Neuronal stem cell (in vitro differentiated cells): ENCODE data around the gene HPGDS.

ENCODE experiments used
- DNase-seq: peaks from one replicate; pipeline ENCODE4 v3.0.0-alpha.2; 2013; ENCODE audit warnings: low spot score
- H2AFZ ChIP-seq: one replicate; pipeline ENCODE4 v1.6.1; 2013; ENCODE audit warnings: mild to moderate bottlenecking, low read length, inconsistent platforms
- H2AK5ac ChIP-seq: 2 replicates; pipeline ENCODE4 v1.6.1; 2013; ENCODE audit warnings: low read depth, mild to moderate bottlenecking, inconsistent platforms, low read length, moderate library complexity, mixed read lengths
- H2BK120ac ChIP-seq: 2 replicates; pipeline ENCODE4 v1.6.1; 2013; ENCODE audit warnings: low read depth, mild to moderate bottlenecking, inconsistent platforms, low read length, moderate library complexity, mixed read lengths
- H2BK12ac ChIP-seq: one replicate; pipeline ENCODE4 v1.6.1; 2013; ENCODE audit warnings: low read length, inconsistent platforms
- H2BK15ac ChIP-seq: 2 replicates; pipeline ENCODE4 v1.6.1; 2013; ENCODE audit warnings: mild to moderate bottlenecking, low read length, inconsistent platforms, mixed read lengths
- H2BK5ac ChIP-seq: one replicate; pipeline ENCODE4 v1.6.1; 2013; ENCODE audit warnings: inconsistent platforms, mild to moderate bottlenecking, low read length, moderate library complexity
- H3K14ac ChIP-seq: one replicate; pipeline ENCODE4 v1.6.1; 2013; ENCODE audit warnings: low read length, inconsistent platforms
- H3K18ac ChIP-seq: 2 replicates; pipeline ENCODE4 v1.6.1; 2013; ENCODE audit warnings: low read length, inconsistent platforms
- H3K23ac ChIP-seq: 2 replicates; pipeline ENCODE4 v1.6.1; 2013; ENCODE audit warnings: low read depth, mild to moderate bottlenecking, mixed read lengths, low read length, inconsistent platforms; ENCODE audit not compliant: poor library complexity
- H3K27ac ChIP-seq: replicated peaks from 3 replicates; pipeline ENCODE4 v1.5.1; 2013; ENCODE audit warnings: low read length, inconsistent platforms
- H3K27me3 ChIP-seq, 3 experiments: 2 replicates each; pipeline ENCODE4 v1.6.1; 2013; ENCODE audit warnings: low read length in 3 of 3, mild to moderate bottlenecking in 2 of 3, inconsistent platforms in 1 of 3, low read depth in 1 of 3, mixed read lengths in 1 of 3, moderate library complexity in 1 of 3; ENCODE audit not compliant: control insufficient read depth in 3 of 3, insufficient read depth in 3 of 3
- H3K36me3 ChIP-seq, 2 donors: replicated peaks in 1 of 2; 2 replicates each; pipeline ENCODE4 v1.6.1; 2013; ENCODE audit warnings: low read length in 2 of 2; ENCODE audit not compliant: control insufficient read depth in 2 of 2, insufficient read depth in 2 of 2
- H3K4ac ChIP-seq: 2 replicates; pipeline ENCODE4 v1.6.1; 2013; ENCODE audit warnings: inconsistent platforms, mild to moderate bottlenecking, low read length, moderate library complexity
- H3K4me1 ChIP-seq, 2 donors: 1 replicate in 1 of 2; 2 replicates in 1 of 2; pipeline ENCODE4 v1.6.1; 2013; ENCODE audit warnings: low read length in 2 of 2, low read depth in 1 of 2; ENCODE audit not compliant: control insufficient read depth in 2 of 2, insufficient read depth in 1 of 2
- H3K4me2 ChIP-seq: one replicate; pipeline ENCODE4 v1.6.1; 2013; ENCODE audit warnings: mild to moderate bottlenecking, low read length, inconsistent platforms; ENCODE audit not compliant: insufficient read depth, poor library complexity, severe bottlenecking
- H3K4me3 ChIP-seq, 2 donors: 2 replicates each; pipeline ENCODE4 v1.5.1; 2013; ENCODE audit warnings: low read length in 2 of 2, mild to moderate bottlenecking in 2 of 2, inconsistent platforms in 1 of 2, moderate library complexity in 1 of 2
- H3K79me1 ChIP-seq: one replicate; pipeline ENCODE4 v1.6.1; 2013; ENCODE audit warnings: low read depth, mild to moderate bottlenecking, inconsistent platforms, low read length, moderate library complexity
- H3K9ac ChIP-seq: one replicate; pipeline ENCODE4 v1.6.1; 2013; ENCODE audit warnings: mild to moderate bottlenecking, low read depth, low read length, inconsistent platforms; ENCODE audit not compliant: poor library complexity
- H3K9me3 ChIP-seq, 2 donors: replicated peaks in 1 of 2; 2 replicates each; pipeline versions ENCODE3 to v1.6.1; 2013; ENCODE audit warnings: low read length in 2 of 2, mild to moderate bottlenecking in 2 of 2, inconsistent platforms in 1 of 2, low read depth in 1 of 2, mixed read lengths in 1 of 2, moderate library complexity in 1 of 2; ENCODE audit not compliant: control insufficient read depth in 2 of 2, insufficient read depth in 1 of 2
- H4K8ac ChIP-seq: one replicate; pipeline ENCODE4 v1.6.1; 2013; ENCODE audit warnings: low read depth, mild to moderate bottlenecking, inconsistent platforms, low read length, moderate library complexity
- H4K91ac ChIP-seq: one replicate; pipeline ENCODE4 v1.6.1; 2013; ENCODE audit warnings: low read length, low read depth, mild to moderate bottlenecking, inconsistent platforms; ENCODE audit not compliant: poor library complexity
- WGBS, 2 donors: extraction: QIAGEN DNeasy Blood & Tissue Kit; methylation state at CpG; one replicate each; pipeline ENCODE4 v1.1.7; 2013; ENCODE audit warnings: missing lambda C conversion rate in 2 of 2, mixed read lengths in 1 of 2; ENCODE audit not compliant: insufficient read length in 2 of 2, insufficient replicate concordance in 1 of 2; ENCODE audit errors: extremely low coverage in 2 of 2; 5-methylcytosine and 5-hydroxymethylcytosine counted together

HPGDS gene

DNA sequence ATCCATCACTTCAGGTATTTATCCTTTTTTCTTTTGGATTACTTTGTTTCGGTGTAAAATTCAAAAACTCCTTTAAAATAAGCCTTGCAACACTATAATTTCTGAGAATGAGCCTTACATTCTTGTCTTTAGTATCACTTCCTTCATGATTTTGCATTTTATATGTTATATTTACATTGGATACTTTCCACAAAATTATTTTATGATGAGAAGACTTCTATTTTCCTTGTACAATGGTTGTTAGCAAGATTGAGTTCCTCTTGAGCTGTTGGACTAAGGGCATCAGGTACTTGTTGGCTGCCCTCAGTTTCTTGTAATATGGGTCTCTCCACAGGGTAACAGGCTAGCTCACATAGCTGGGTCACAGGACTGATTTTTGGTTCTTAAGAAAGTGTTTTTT is 22.7 kb upstream of the HPGDS start:
- Histone ChIP-seq H3K9ac (no peak overlapping the region), H3K4ac (no peak overlapping the region), H2BK12ac (no peak overlapping the region), H3K14ac (no peak overlapping the region), H3K4me3 (no peak overlapping the region), H2BK120ac (no peak overlapping the region), H3K18ac (no peak overlapping the region), H3K4me2 (no peak overlapping the region), H2AK5ac (no peak overlapping the region), H2BK5ac (no peak overlapping the region), H4K8ac (no peak overlapping the region), H3K4me1 (no peaks in the 10 kb centered on the region), H3K27ac (no peak overlapping the region), H2BK15ac (no peak overlapping the region), H3K36me3 (no peaks in the 10 kb centered on the region), H2AFZ (no peak overlapping the region), H4K91ac (no peak overlapping the region), H3K23ac (no peak overlapping the region), H3K9me3 (peaks cover 0 to 5% of the 10 kb centered on the region in 2 donors), H3K79me1 (no peaks in the 10 kb centered on the region), H3K27me3 (peaks cover 0 to 4% (median 2%) of the 10 kb centered on the region in 3 experiments)
- no CpG with 5 or more reads among the region's 1 CpG for WGBS, 2 donors
- no peak for DNase-seq

- Histone ChIP-seq H3K4ac (no peak overlapping the region), H3K4me2 (no peak overlapping the region), H3K23ac (no peak overlapping the region), H3K79me1 (no peaks in the 10 kb centered on the region), H2BK120ac (no peak overlapping the region), H3K4me1 (no peaks in the 10 kb centered on the region), H3K9me3 (peaks cover 0 to 5% of the 10 kb centered on the region in 2 donors), H3K27ac (no peak overlapping the region), H4K8ac (no peak overlapping the region), H3K27me3 (peaks cover 0 to 4% (median 2%) of the 10 kb centered on the region in 3 experiments), H2BK5ac (no peak overlapping the region), H2AK5ac (no peak overlapping the region), H4K91ac (no peak overlapping the region), H3K14ac (no peak overlapping the region), H2BK15ac (no peak overlapping the region), H3K9ac (no peak overlapping the region), H3K36me3 (no peaks in the 10 kb centered on the region), H3K18ac (no peak overlapping the region), H2BK12ac (no peak overlapping the region), H3K4me3 (no peak overlapping the region), H2AFZ (no peak overlapping the region)
- DNase-seq, result no peak
- no CpG with 5 or more reads among the region's 4 CpGs for WGBS, 2 donors
These were observed 21.9 kb upstream of the HPGDS start for GRCh38 chr4:94364527-94364926.

GRCh38 chr4:94363136-94363655 is 20.6 kb upstream of the HPGDS start:
- Histone ChIP-seq H3K18ac (no peak overlapping the region), H2BK120ac (no peak overlapping the region), H3K4me3 (no peak overlapping the region), H3K14ac (no peak overlapping the region), H2AK5ac (no peak overlapping the region), H3K36me3 (no peaks in the 10 kb centered on the region), H4K8ac (no peak overlapping the region), H2BK12ac (no peak overlapping the region), H2AFZ (no peak overlapping the region), H2BK5ac (no peak overlapping the region), H3K9ac (no peak overlapping the region), H3K4ac (no peak overlapping the region), H3K4me2 (no peak overlapping the region), H3K79me1 (no peaks in the 10 kb centered on the region), H4K91ac (no peak overlapping the region), H2BK15ac (no peak overlapping the region), H3K4me1 (no peaks in the 10 kb centered on the region), H3K9me3 (peaks cover 0 to 5% of the 10 kb centered on the region in 2 donors), H3K27me3 (peaks cover 0 to 4% (median 2%) of the 10 kb centered on the region in 3 experiments), H3K23ac (no peak overlapping the region), H3K27ac (no peak overlapping the region)
- WGBS, 2 donors, result no CpG with 5 or more reads among the region's 4 CpGs
- no peak for DNase-seq

DNA sequence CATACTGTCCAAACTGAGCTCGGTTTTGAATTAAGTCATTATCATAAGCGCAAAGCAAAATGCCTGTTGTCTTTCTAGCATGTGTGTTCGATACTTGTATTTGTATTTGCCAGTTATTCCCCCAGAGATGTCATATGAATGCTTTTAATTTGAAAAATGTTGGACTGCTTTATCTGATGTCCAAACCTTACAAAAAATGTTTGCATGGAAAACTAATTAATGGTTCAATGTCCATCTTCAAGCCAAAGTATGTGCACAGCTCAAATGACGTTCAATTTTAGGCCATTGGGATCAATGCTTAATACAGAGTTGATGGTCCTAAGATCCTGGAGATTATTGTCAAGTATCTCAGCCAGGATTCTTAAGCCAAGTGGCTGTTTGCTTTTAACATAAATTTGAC is 17.2 kb upstream of the HPGDS start:
- no peak overlapping the region for H2BK120ac ChIP-seq
- WGBS, 2 donors, result no CpG with 5 or more reads among the region's 4 CpGs
- no peak overlapping the region for H3K27ac ChIP-seq
- H3K4ac ChIP-seq, result no peak overlapping the region
- H4K8ac ChIP-seq, result no peak overlapping the region
- no peak overlapping the region for H4K91ac ChIP-seq
- H3K4me2 ChIP-seq, result no peak overlapping the region
- H2AK5ac ChIP-seq, result no peak overlapping the region
- no peak overlapping the region for H2BK5ac ChIP-seq
- no peak overlapping the region for H3K9ac ChIP-seq
- no peaks in the 10 kb centered on the region for H3K9me3 ChIP-seq
- DNase-seq, result no peak
- H3K4me3 ChIP-seq, result no peak overlapping the region
- no peak overlapping the region for H3K23ac ChIP-seq
- H2AFZ ChIP-seq, result no peak overlapping the region
- H3K18ac ChIP-seq, result no peak overlapping the region
- no peak overlapping the region for H3K14ac ChIP-seq
- H3K27me3 ChIP-seq, result peaks cover 0 to 4% (median 0%) of the 10 kb centered on the region in 3 experiments
- H2BK12ac ChIP-seq, result no peak overlapping the region
- no peak overlapping the region for H2BK15ac ChIP-seq
- no peaks in the 10 kb centered on the region for H3K36me3 ChIP-seq
- H3K4me1 ChIP-seq, result no peaks in the 10 kb centered on the region
- H3K79me1 ChIP-seq, result no peaks in the 10 kb centered on the region
